WTC11 (cell line): Measurements from ENCODE around the gene MCUB. TPM values are rescaled to one million over a fixed set of nuclear protein-coding genes. Genes with fewer than 3 reads are reported as not detected.

ENCODE experiments used
- ATAC-seq: fragments of 200-7000 bp; cut with Tn5 transposase; 2 replicates; pipeline ENCODE4 v1.10.0; 2021; ENCODE audit warnings: mild to moderate bottlenecking, moderate library complexity
- CTCF ChIA-PET: fragments of 300-600 bp; sonication (Branson Sonifier 250); formaldehyde crosslinking; loops from one replicate; lab custom pipeline; 2021; ENCODE audit warnings: antibody characterized with exemption; lab: Charles Lee
- POLR2A ChIA-PET: fragments of 350-600 bp; sonication (Branson Sonifier 250); formaldehyde crosslinking; loops from one replicate; lab custom pipeline; 2021; ENCODE audit warnings: antibody characterized with exemption; lab: Charles Lee
- DNase-seq: peaks from one replicate; pipeline ENCODE4 v3.0.0; 2021; ENCODE audit warnings: low spot score
- H3K27ac Mint-ChIP-seq: 2 replicates; pipeline ENCODE4 v1.8.0; 2021; ENCODE audit warnings: mixed read lengths
- H3K27me3 Mint-ChIP-seq: 2 replicates; pipeline ENCODE4 v1.8.0; 2021; ENCODE audit warnings: low read depth, mild to moderate bottlenecking, moderate library complexity, mixed read lengths
- H3K36me3 Mint-ChIP-seq: 2 replicates; pipeline ENCODE4 v1.8.0; 2021; ENCODE audit warnings: mixed read lengths
- H3K4me1 Mint-ChIP-seq: 2 replicates; pipeline ENCODE4 v1.8.0; 2022; ENCODE audit warnings: mixed read lengths
- H3K4me3 Mint-ChIP-seq: 2 replicates; pipeline ENCODE4 v1.8.0; 2021; ENCODE audit warnings: mild to moderate bottlenecking, moderate library complexity, mixed read lengths
- H3K9me3 Mint-ChIP-seq: 2 replicates; pipeline ENCODE4 v1.8.0; 2021; ENCODE audit warnings: mixed read lengths
- AFF4 ChIP-seq: sonication (generic); formaldehyde crosslinking; IDR thresholded peaks from 2 replicates; pipeline ENCODE4 v1.8.1; 2023; ENCODE audit warnings: mild to moderate bottlenecking, missing genetic modification reagents, borderline replicate concordance
- AR ChIP-seq: fragments of 250-450 bp; sonication (Bioruptor Pico); IDR thresholded peaks from 2 replicates; pipeline ENCODE4 v1.9.0; 2021; ENCODE audit warnings: mild to moderate bottlenecking
- CREM ChIP-seq: sonication (generic); formaldehyde crosslinking; IDR thresholded peaks from 2 replicates; pipeline ENCODE4 v1.8.1; 2022; ENCODE audit warnings: mild to moderate bottlenecking, missing genetic modification reagents, moderate library complexity
- CTCF ChIP-seq: fragments of 200-600 bp; IDR thresholded peaks from 2 replicates; pipeline ENCODE4 v1.8.0; 2022; ENCODE audit warnings: antibody characterized with exemption
- E2F4 ChIP-seq: sonication (generic); formaldehyde crosslinking; IDR thresholded peaks from 2 replicates; pipeline ENCODE4 v1.8.1; 2022; ENCODE audit warnings: low read depth, mild to moderate bottlenecking, moderate library complexity, missing genetic modification reagents, borderline replicate concordance
- ELF4 ChIP-seq: sonication (generic); formaldehyde crosslinking; IDR thresholded peaks from 2 replicates; pipeline ENCODE4 v1.8.1; 2022; ENCODE audit warnings: low read depth, mild to moderate bottlenecking, moderate library complexity, missing genetic modification reagents
- FOXP1 ChIP-seq: sonication (generic); formaldehyde crosslinking; IDR thresholded peaks from 2 replicates; pipeline ENCODE4 v1.8.0; 2022; ENCODE audit warnings: missing genetic modification reagents, mild to moderate bottlenecking, moderate library complexity, borderline replicate concordance
- FOXP4 ChIP-seq: sonication (generic); formaldehyde crosslinking; IDR thresholded peaks from 2 replicates; pipeline ENCODE4 v1.8.0; 2022; ENCODE audit warnings: mild to moderate bottlenecking, missing genetic modification reagents
- HMGA2 ChIP-seq: fragments of 250-450 bp; sonication (Bioruptor Pico); IDR thresholded peaks from 2 replicates; pipeline ENCODE4 v1.4.0; 2021; ENCODE audit warnings: mild to moderate bottlenecking, moderate library complexity
- JAZF1 ChIP-seq: fragments of 250-450 bp; sonication (Bioruptor Pico); IDR thresholded peaks from 2 replicates; pipeline ENCODE4 v1.9.0; 2021; ENCODE audit warnings: moderate library complexity, mild to moderate bottlenecking, inconsistent platforms
- KAT7 ChIP-seq: sonication (generic); formaldehyde crosslinking; IDR thresholded peaks from 2 replicates; pipeline ENCODE4 v1.8.1; 2023; ENCODE audit warnings: missing genetic modification reagents, mild to moderate bottlenecking, borderline replicate concordance
- MYBL2 ChIP-seq: sonication (generic); formaldehyde crosslinking; IDR thresholded peaks from 2 replicates; pipeline ENCODE4 v1.8.1; 2023; ENCODE audit warnings: mild to moderate bottlenecking, moderate library complexity, missing genetic modification reagents
- NFE2L1 ChIP-seq: sonication (generic); formaldehyde crosslinking; IDR thresholded peaks from 2 replicates; pipeline ENCODE4 v1.8.1; 2023; ENCODE audit warnings: missing genetic modification reagents
- OVOL2 ChIP-seq: fragments of 250-450 bp; sonication (Bioruptor Pico); IDR thresholded peaks from 2 replicates; pipeline ENCODE4 v1.9.0; 2021; ENCODE audit warnings: mild to moderate bottlenecking, borderline replicate concordance
- RORB ChIP-seq: fragments of 250-450 bp; sonication (Bioruptor Pico); IDR thresholded peaks from 2 replicates; pipeline ENCODE4 v1.9.0; 2021; ENCODE audit warnings: mild to moderate bottlenecking
- SOX15 ChIP-seq: fragments of 250-450 bp; sonication (Bioruptor Pico); IDR thresholded peaks from 2 replicates; pipeline ENCODE4 v1.9.0; 2021; ENCODE audit warnings: mild to moderate bottlenecking
- SP1 ChIP-seq: sonication (generic); formaldehyde crosslinking; conservative IDR thresholded peaks from 2 replicates; pipeline ENCODE4 v1.8.1; 2022; ENCODE audit warnings: missing genetic modification reagents
- TEAD4 ChIP-seq: sonication (generic); formaldehyde crosslinking; IDR thresholded peaks from 2 replicates; pipeline ENCODE4 v1.8.0; 2022; ENCODE audit warnings: mild to moderate bottlenecking, missing genetic modification reagents
- ZBTB21 ChIP-seq: sonication (generic); formaldehyde crosslinking; IDR thresholded peaks from 2 replicates; pipeline ENCODE4 v1.8.1; 2023; ENCODE audit warnings: mild to moderate bottlenecking, missing genetic modification reagents, borderline replicate concordance
- ZNF121 ChIP-seq: sonication (generic); formaldehyde crosslinking; IDR thresholded peaks from 2 replicates; pipeline ENCODE4 v1.8.0; 2023; ENCODE audit warnings: missing genetic modification reagents
- ZNF138 ChIP-seq: sonication (generic); formaldehyde crosslinking; conservative IDR thresholded peaks from 2 replicates; pipeline ENCODE4 v1.8.1; 2022; ENCODE audit warnings: mild to moderate bottlenecking, moderate library complexity, missing genetic modification reagents
- ZNF263 ChIP-seq: sonication (generic); formaldehyde crosslinking; IDR thresholded peaks from 2 replicates; pipeline ENCODE4 v1.8.1; 2022; ENCODE audit warnings: low read depth, mild to moderate bottlenecking, moderate library complexity, missing genetic modification reagents
- ZNF396 ChIP-seq: fragments of 250-450 bp; sonication (Bioruptor Pico); IDR thresholded peaks from 2 replicates; pipeline ENCODE4 v1.8.0; 2021; ENCODE audit warnings: mild to moderate bottlenecking, moderate library complexity, borderline replicate concordance
- ZNF425 ChIP-seq: fragments of 250-450 bp; sonication (Bioruptor Pico); conservative IDR thresholded peaks from 2 replicates; pipeline ENCODE4 v1.9.0; 2021; ENCODE audit warnings: mild to moderate bottlenecking
- ZNF671 ChIP-seq: fragments of 250-450 bp; sonication (Bioruptor Pico); IDR thresholded peaks from 2 replicates; pipeline ENCODE4 v1.8.0; 2021; ENCODE audit warnings: mild to moderate bottlenecking
- total RNA-seq: library from RNA; stranded (reverse); gene quantifications from 3 replicates; pipeline ENCODE4 v1.2.3, GENCODE V29; 2021

The MCUB gene
- total RNA-seq, 1 experiment from 2014 or later, result 26.8 TPM

GRCh38 chr4:109510687-109511086 is 49.4 kb upstream of the MCUB start (continued):
- TF ChIP-seq AR (CRISPR knock-in tag) (no peak), NFE2L1 (CRISPR knock-in tag) (no peak), ZNF121 (no peak), ELF4 (CRISPR knock-in tag) (no peak), ZNF263 (CRISPR knock-in tag) (no peak), SP1 (no peak), TEAD4 (CRISPR knock-in tag) (no peak), ZNF425 (CRISPR knock-in tag) (no peak), ZNF396 (CRISPR knock-in tag) (no peak)

GRCh38 chr4:109511414-109511813 is 48.6 kb upstream of the MCUB start:
- no peaks in the 10 kb centered on the region for H3K4me1 Mint-ChIP-seq
- H3K27ac Mint-ChIP-seq, result no peak overlapping the region
- no peaks in the 10 kb centered on the region for H3K9me3 Mint-ChIP-seq
- no peak overlapping the region for H3K4me3 Mint-ChIP-seq
- peaks cover 33% of the 10 kb centered on the region for H3K36me3 Mint-ChIP-seq
- CTCF ChIA-PET, result no interaction called here
- POLR2A ChIA-PET, result no interaction called here
- TF ChIP-seq CREM (CRISPR knock-in tag), result no peak
- no peak for TF ChIP-seq JAZF1 (CRISPR knock-in tag)
- TF ChIP-seq FOXP1, result no peak
- no peak for TF ChIP-seq AFF4 (CRISPR knock-in tag)
- TF ChIP-seq ZBTB21 (CRISPR knock-in tag), result no peak
- no peak for TF ChIP-seq ZNF138 (CRISPR knock-in tag)
- no peak for TF ChIP-seq SOX15 (CRISPR knock-in tag)
- no peak for TF ChIP-seq RORB (CRISPR knock-in tag)
- no peak for TF ChIP-seq OVOL2 (CRISPR knock-in tag)
- no peak for TF ChIP-seq KAT7 (CRISPR knock-in tag)
- TF ChIP-seq ELF4 (CRISPR knock-in tag), result no peak
- no peak for TF ChIP-seq CTCF
- TF ChIP-seq ZNF671 (CRISPR knock-in tag), result no peak
- TF ChIP-seq MYBL2 (CRISPR knock-in tag), result no peak
- TF ChIP-seq FOXP4 (CRISPR knock-in tag), result no peak
- TF ChIP-seq HMGA2 (CRISPR knock-in tag), result no peak
- TF ChIP-seq E2F4 (CRISPR knock-in tag), result no peak
- DNase-seq (no peak), ATAC-seq (no peak)
- H3K27me3 Mint-ChIP-seq, result no peaks in the 10 kb centered on the region
